HEK293 (cell line): ENCODE results near the gene CALCOCO1.

Experiments
- BCL6B ChIP-seq: fragments of 450-650 bp; formaldehyde crosslinking; IDR thresholded peaks from 2 replicates; pipeline ENCODE4 v1.5.1; 2017; ENCODE audit warnings: missing biosample characterization, missing genetic modification characterization
- OSR2 ChIP-seq: fragments of 450-650 bp; formaldehyde crosslinking; IDR thresholded peaks from 2 replicates; pipeline ENCODE4 v1.5.1; 2016; ENCODE audit warnings: missing biosample characterization, missing genetic modification characterization
- PRDM2 ChIP-seq: fragments of 450-650 bp; formaldehyde crosslinking; IDR thresholded peaks from 2 replicates; pipeline ENCODE4 v1.5.1; 2016; ENCODE audit warnings: missing biosample characterization, missing genetic modification characterization, borderline replicate concordance
- REPIN1 ChIP-seq: fragments of 450-650 bp; formaldehyde crosslinking; IDR thresholded peaks from 2 replicates; pipeline ENCODE4 v1.5.1; 2017; ENCODE audit warnings: missing biosample characterization, missing genetic modification characterization, low read depth
- SCRT2 ChIP-seq: fragments of 450-650 bp; formaldehyde crosslinking; IDR thresholded peaks from 2 replicates; pipeline ENCODE4 v1.5.1; 2016; ENCODE audit warnings: missing biosample characterization, missing genetic modification characterization
- TSHZ1 ChIP-seq: fragments of 450-650 bp; formaldehyde crosslinking; IDR thresholded peaks from 2 replicates; pipeline ENCODE4 v1.5.1; 2016; ENCODE audit warnings: missing biosample characterization, missing genetic modification characterization, borderline replicate concordance
- ZBTB7A ChIP-seq: fragments of 450-650 bp; formaldehyde crosslinking; IDR thresholded peaks from 2 replicates; pipeline ENCODE4 v1.5.1; 2016; ENCODE audit warnings: low read depth, missing biosample characterization, missing genetic modification characterization
- ZIC2 ChIP-seq: fragments of 450-650 bp; formaldehyde crosslinking; IDR thresholded peaks from 2 replicates; pipeline ENCODE4 v1.5.1; 2016; ENCODE audit warnings: missing biosample characterization, missing genetic modification characterization
- ZNF140 ChIP-seq: fragments of 450-650 bp; formaldehyde crosslinking; IDR thresholded peaks from 2 replicates; pipeline ENCODE4 v1.5.1; 2016; ENCODE audit warnings: missing biosample characterization, missing genetic modification characterization
- ZNF169 ChIP-seq: fragments of 450-650 bp; formaldehyde crosslinking; IDR thresholded peaks from 2 replicates; pipeline ENCODE4 v1.5.1; 2016; ENCODE audit warnings: missing biosample characterization, missing genetic modification characterization
- ZNF221 ChIP-seq: fragments of 450-650 bp; formaldehyde crosslinking; IDR thresholded peaks from 2 replicates; pipeline ENCODE4 v1.5.1; 2017; ENCODE audit warnings: missing biosample characterization, missing genetic modification characterization, borderline replicate concordance
- ZNF324 ChIP-seq: fragments of 450-650 bp; formaldehyde crosslinking; IDR thresholded peaks from 2 replicates; pipeline ENCODE4 v1.5.1; 2016; ENCODE audit warnings: missing biosample characterization, missing genetic modification characterization
- ZNF416 ChIP-seq: fragments of 450-650 bp; formaldehyde crosslinking; IDR thresholded peaks from 2 replicates; pipeline ENCODE4 v1.5.1; 2016; ENCODE audit warnings: missing biosample characterization, missing genetic modification characterization
- ZNF426 ChIP-seq: fragments of 450-650 bp; formaldehyde crosslinking; IDR thresholded peaks from 2 replicates; pipeline ENCODE4 v1.5.1; 2017; ENCODE audit warnings: missing biosample characterization, missing genetic modification characterization, mild to moderate bottlenecking, inconsistent platforms, moderate library complexity
- ZNF449 ChIP-seq: fragments of 450-650 bp; formaldehyde crosslinking; IDR thresholded peaks from 2 replicates; pipeline ENCODE4 v1.5.1; 2017; ENCODE audit warnings: missing biosample characterization, mild to moderate bottlenecking, missing genetic modification characterization, moderate library complexity
- ZNF473 ChIP-seq: fragments of 450-650 bp; formaldehyde crosslinking; IDR thresholded peaks from 2 replicates; pipeline ENCODE4 v1.5.1; 2017; ENCODE audit warnings: missing biosample characterization, missing genetic modification characterization
- ZNF558 ChIP-seq: fragments of 450-650 bp; formaldehyde crosslinking; IDR thresholded peaks from 2 replicates; pipeline ENCODE4 v1.5.1; 2016; ENCODE audit warnings: missing biosample characterization, missing genetic modification characterization
- ZNF561 ChIP-seq: fragments of 450-650 bp; IDR thresholded peaks from 2 replicates; pipeline ENCODE4 v1.5.1; 2018; ENCODE audit warnings: missing biosample characterization, missing genetic modification characterization, borderline replicate concordance
- ZNF654 ChIP-seq: fragments of 450-650 bp; formaldehyde crosslinking; IDR thresholded peaks from 2 replicates; pipeline ENCODE4 v1.5.1; 2016; ENCODE audit warnings: low read depth, missing biosample characterization, missing genetic modification characterization
- ZNF658 ChIP-seq: fragments of 450-650 bp; formaldehyde crosslinking; IDR thresholded peaks from 2 replicates; pipeline ENCODE4; 2016; ENCODE audit warnings: missing biosample characterization, missing genetic modification characterization
- ZNF707 ChIP-seq: fragments of 450-650 bp; formaldehyde crosslinking; IDR thresholded peaks from 2 replicates; pipeline ENCODE4 v1.5.1; 2016; ENCODE audit warnings: missing biosample characterization, missing genetic modification characterization
- ZNF76 ChIP-seq: fragments of 450-650 bp; formaldehyde crosslinking; IDR thresholded peaks from 2 replicates; pipeline ENCODE4; 2016; ENCODE audit warnings: low read depth, missing biosample characterization, missing genetic modification characterization, borderline replicate concordance
- ZNF792 ChIP-seq: fragments of 450-650 bp; formaldehyde crosslinking; IDR thresholded peaks from 2 replicates; pipeline ENCODE4 v1.5.1; 2016; ENCODE audit warnings: missing biosample characterization, missing genetic modification characterization
- ZNF837 ChIP-seq: fragments of 450-650 bp; formaldehyde crosslinking; IDR thresholded peaks from 2 replicates; pipeline ENCODE4 v1.5.1; 2016; ENCODE audit warnings: missing biosample characterization, missing genetic modification characterization
- TF ChIP-seq, protein P1 (sequence below): fragments of 450-650 bp; formaldehyde crosslinking; IDR thresholded peaks from 2 replicates; pipeline ENCODE4 v1.5.1; 2017; ENCODE audit warnings: missing biosample characterization, missing genetic modification characterization
- TF ChIP-seq, protein P2 (sequence below): fragments of 450-650 bp; formaldehyde crosslinking; IDR thresholded peaks from 2 replicates; pipeline ENCODE4 v1.5.1; 2016; ENCODE audit warnings: missing biosample characterization, missing genetic modification characterization

The CALCOCO1 gene

GRCh38 chr12:53734425-53734824 lies 7.2 kb upstream of the CALCOCO1 start (continued):
- no peak for TF ChIP-seq PRDM2 (tag by site-specific recombination)
- TF ChIP-seq ZNF837 (tag by site-specific recombination) = no peak
- TF ChIP-seq ZNF558 (tag by site-specific recombination) = 0 out of 2 replicates have a peak, but pooled peaks have one; percentile 40
- no peak for TF ChIP-seq TSHZ1 (tag by site-specific recombination)
- TF ChIP-seq ZNF561 (tag by site-specific recombination) = no peak
- no peak for TF ChIP-seq REPIN1 (tag by site-specific recombination)
- TF ChIP-seq ZNF658 (tag by site-specific recombination) = no peak
- TF ChIP-seq ZNF169 (tag by site-specific recombination) = no peak
- peak; percentile 48; the same call in 1 of the 2 replicates for TF ChIP-seq ZNF140
- TF ChIP-seq ZNF76 (tag by site-specific recombination) = no peak
- no peak for TF ChIP-seq BCL6B (tag by site-specific recombination)
- TF ChIP-seq, protein P1, sequence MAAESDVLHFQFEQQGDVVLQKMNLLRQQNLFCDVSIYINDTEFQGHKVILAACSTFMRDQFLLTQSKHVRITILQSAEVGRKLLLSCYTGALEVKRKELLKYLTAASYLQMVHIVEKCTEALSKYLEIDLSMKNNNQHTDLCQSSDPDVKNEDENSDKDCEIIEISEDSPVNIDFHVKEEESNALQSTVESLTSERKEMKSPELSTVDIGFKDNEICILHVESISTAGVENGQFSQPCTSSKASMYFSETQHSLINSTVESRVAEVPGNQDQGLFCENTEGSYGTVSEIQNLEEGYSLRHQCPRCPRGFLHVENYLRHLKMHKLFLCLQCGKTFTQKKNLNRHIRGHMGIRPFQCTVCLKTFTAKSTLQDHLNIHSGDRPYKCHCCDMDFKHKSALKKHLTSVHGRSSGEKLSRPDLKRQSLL (tag by site-specific recombination) = no peak
- no peak for TF ChIP-seq ZNF416 (tag by site-specific recombination)
- TF ChIP-seq ZNF792 (tag by site-specific recombination) = no peak
- no peak for TF ChIP-seq ZNF707 (tag by site-specific recombination)
- no peak for TF ChIP-seq ZNF449
- peak; percentile 13; the same call in 1 of the 2 replicates for TF ChIP-seq ZNF654
- no peak for TF ChIP-seq ZNF221 (tag by site-specific recombination)
- peak; percentile 75 for TF ChIP-seq SCRT2
- no peak for TF ChIP-seq ZIC2
- TF ChIP-seq ZBTB7A (tag by site-specific recombination) = no peak
- TF ChIP-seq, protein P2, sequence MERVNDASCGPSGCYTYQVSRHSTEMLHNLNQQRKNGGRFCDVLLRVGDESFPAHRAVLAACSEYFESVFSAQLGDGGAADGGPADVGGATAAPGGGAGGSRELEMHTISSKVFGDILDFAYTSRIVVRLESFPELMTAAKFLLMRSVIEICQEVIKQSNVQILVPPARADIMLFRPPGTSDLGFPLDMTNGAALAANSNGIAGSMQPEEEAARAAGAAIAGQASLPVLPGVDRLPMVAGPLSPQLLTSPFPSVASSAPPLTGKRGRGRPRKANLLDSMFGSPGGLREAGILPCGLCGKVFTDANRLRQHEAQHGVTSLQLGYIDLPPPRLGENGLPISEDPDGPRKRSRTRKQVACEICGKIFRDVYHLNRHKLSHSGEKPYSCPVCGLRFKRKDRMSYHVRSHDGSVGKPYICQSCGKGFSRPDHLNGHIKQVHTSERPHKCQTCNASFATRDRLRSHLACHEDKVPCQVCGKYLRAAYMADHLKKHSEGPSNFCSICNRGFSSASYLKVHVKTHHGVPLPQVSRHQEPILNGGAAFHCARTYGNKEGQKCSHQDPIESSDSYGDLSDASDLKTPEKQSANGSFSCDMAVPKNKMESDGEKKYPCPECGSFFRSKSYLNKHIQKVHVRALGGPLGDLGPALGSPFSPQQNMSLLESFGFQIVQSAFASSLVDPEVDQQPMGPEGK (tag by site-specific recombination) = no peak
- TF ChIP-seq ZNF473 (tag by site-specific recombination) = no peak
- TF ChIP-seq ZNF324 = no peak
- TF ChIP-seq OSR2 = no peak
- TF ChIP-seq ZNF426 (tag by site-specific recombination) = peak; percentile 51; the same call in 1 of the 2 replicates
